ENCODE results near the gene CEACAM21. TPM values are rescaled to one million over a fixed set of nuclear protein-coding genes. Genes with fewer than 3 reads are reported as not detected.
"Not testable (repeated sequence)": the region's sequence is repeated elsewhere in the genome, so short reads cannot be mapped to it uniquely, and the experiment has no call there.

CEACAM21 gene
- total RNA-seq, 2 experiments from 2014 or later = 40.8 to 56.0 TPM

DNA sequence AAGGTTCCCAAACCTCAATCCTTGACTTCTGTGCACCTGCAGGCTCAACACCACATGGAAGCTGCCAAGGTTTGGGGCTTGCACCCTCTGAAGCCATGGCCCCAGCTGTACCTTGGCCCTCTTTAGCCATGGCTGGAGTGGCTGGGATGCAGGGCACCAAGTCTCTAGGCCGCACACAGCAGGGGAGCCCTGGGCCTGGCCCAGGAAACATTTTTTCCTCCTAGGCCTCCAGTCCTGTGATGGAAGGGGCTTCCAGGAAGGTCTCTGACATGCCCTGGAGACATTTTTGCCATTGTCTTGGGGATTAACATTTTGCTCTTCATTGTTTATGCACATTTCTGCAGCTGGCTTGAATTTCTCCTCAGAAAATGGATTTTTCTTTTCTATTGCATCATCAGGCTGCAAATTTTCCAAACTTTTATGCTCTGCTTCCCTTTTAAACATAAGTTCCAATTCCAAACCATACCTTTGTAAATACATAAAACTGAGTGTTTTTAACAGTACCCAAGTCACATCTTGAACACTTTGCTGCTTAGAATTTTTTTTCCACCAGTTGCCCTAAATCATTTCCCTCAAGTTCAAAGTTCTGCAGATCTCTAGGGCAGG, 6.7 kb downstream of the CEACAM21 start:
- H3K9me2 ChIP-seq (ENCODE audit: insufficient read depth, low read length); BruUV-seq (replicated peaks); POLR2A ChIA-PET; H2AFZ ChIP-seq (ENCODE audit: low read length); H4K20me1 ChIP-seq (ENCODE audit: insufficient read depth, low read length); H3K27ac ChIP-seq (ENCODE audit: low read depth, low read length, poor library complexity, severe bottlenecking); H3K79me2 ChIP-seq (ENCODE audit: insufficient read depth, low read depth, low read length); H3K4me1 ChIP-seq (ENCODE audit: insufficient read depth, low read length, poor library complexity, severe bottlenecking); H3K4me2 ChIP-seq (ENCODE audit: low read length); intact Hi-C loops (cut with micrococcal nuclease; ENCODE audit: unreplicated experiment); CTCF ChIA-PET (ENCODE audit: unreplicated experiment); H3K4me3 ChIP-seq (ENCODE audit: low read depth, low read length, poor library complexity, severe bottlenecking); DNase-seq (ENCODE audit: low spot score): not testable (repeated sequence)
- peaks cover 48% of the 10 kb centered on the region for H3K36me3 ChIP-seq (ENCODE audit: insufficient read depth, low read length)
- H3K9me3 ChIP-seq (ENCODE audit: low read length) = peaks cover 24% of the 10 kb centered on the region

DNA sequence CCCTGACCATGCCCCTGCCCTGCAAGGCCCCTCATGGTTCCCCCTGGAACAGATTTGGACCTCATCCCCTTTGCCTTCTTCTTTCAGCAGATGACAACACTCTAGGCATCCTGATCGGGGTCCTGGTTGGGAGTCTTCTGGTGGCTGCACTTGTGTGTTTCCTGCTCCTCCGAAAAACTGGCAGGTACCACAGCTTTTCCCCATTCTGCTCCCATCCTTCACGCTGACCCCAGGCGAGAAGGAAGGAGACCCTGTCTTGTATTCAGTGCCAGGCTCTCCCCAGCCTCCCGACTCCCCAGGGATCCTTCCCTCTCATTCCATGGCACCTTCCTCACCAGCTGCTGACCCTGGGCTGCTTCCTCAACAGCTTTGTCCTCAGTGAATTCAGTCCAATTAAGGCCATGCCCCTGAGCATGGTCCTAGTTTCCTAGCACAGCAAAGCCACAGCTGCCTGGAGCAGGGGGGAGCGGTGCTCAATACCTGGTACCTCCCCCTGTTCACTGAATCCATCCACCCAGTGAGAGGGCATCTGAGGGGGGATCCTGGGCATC, 8.4 kb downstream of the CEACAM21 start:
- peaks cover 45% of the 10 kb centered on the region for H3K36me3 ChIP-seq (ENCODE audit: insufficient read depth, low read length)
- H3K4me1 ChIP-seq (ENCODE audit: insufficient read depth, low read length, poor library complexity, severe bottlenecking) = no peaks in the 10 kb centered on the region
- H3K4me3 ChIP-seq (ENCODE audit: low read depth, low read length, poor library complexity, severe bottlenecking) = no peak overlapping the region
- no peaks in the 10 kb centered on the region for H3K9me2 ChIP-seq (ENCODE audit: insufficient read depth, low read length)
- no peak for TF ChIP-seq EZH2phosphoT487 (IDR thresholded peaks at IDR 0.05; ENCODE audit: borderline replicate concordance, low read depth, low read length)
- TF ChIP-seq, protein P1, sequence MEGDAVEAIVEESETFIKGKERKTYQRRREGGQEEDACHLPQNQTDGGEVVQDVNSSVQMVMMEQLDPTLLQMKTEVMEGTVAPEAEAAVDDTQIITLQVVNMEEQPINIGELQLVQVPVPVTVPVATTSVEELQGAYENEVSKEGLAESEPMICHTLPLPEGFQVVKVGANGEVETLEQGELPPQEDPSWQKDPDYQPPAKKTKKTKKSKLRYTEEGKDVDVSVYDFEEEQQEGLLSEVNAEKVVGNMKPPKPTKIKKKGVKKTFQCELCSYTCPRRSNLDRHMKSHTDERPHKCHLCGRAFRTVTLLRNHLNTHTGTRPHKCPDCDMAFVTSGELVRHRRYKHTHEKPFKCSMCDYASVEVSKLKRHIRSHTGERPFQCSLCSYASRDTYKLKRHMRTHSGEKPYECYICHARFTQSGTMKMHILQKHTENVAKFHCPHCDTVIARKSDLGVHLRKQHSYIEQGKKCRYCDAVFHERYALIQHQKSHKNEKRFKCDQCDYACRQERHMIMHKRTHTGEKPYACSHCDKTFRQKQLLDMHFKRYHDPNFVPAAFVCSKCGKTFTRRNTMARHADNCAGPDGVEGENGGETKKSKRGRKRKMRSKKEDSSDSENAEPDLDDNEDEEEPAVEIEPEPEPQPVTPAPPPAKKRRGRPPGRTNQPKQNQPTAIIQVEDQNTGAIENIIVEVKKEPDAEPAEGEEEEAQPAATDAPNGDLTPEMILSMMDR (conservative IDR thresholded peaks at IDR 0.05; ENCODE audit: low read length) = no peak
- CTCF ChIA-PET (ENCODE audit: unreplicated experiment) = no interaction called here
- no peak overlapping the region for H3K4me2 ChIP-seq (ENCODE audit: low read length)
- H4K20me1 ChIP-seq (ENCODE audit: insufficient read depth, low read length) = no peaks in the 10 kb centered on the region
- H2AFZ ChIP-seq (ENCODE audit: low read length) = no peak overlapping the region
- no peaks in the 10 kb centered on the region for H3K79me2 ChIP-seq (ENCODE audit: insufficient read depth, low read depth, low read length)
- DNase-seq (ENCODE audit: low spot score) = no peak
- peaks cover 24% of the 10 kb centered on the region for H3K9me3 ChIP-seq (ENCODE audit: low read length)
- H3K27ac ChIP-seq (ENCODE audit: low read depth, low read length, poor library complexity, severe bottlenecking) = no peak overlapping the region
- BruUV-seq (replicated peaks) = no TSS peak
- POLR2A ChIA-PET = no interaction called here
- intact Hi-C loops (cut with micrococcal nuclease; ENCODE audit: unreplicated experiment) = no loop called here

DNA sequence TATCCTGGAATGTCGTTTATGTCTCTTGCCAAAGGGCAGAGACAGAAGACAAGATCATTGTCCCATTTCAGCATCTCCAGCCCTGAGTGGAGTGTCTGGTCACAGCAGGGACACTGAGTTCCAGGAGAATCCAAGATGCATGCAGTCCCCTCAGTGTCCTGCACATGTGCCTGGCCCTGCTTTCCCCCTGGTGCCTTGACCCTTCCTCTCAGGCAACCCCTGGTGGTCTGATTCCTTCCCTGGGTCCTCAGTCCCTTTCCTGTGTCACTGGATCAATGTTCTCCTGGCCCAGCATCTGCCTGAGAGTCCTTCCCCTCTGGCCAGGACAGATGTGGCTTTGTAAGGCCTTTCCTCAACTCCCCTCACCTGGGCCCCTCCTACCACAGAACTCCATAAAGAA, 9.0 kb downstream of the CEACAM21 start:
- peaks cover 39% of the 10 kb centered on the region for H3K36me3 ChIP-seq (ENCODE audit: insufficient read depth, low read length)
- no TSS peak for BruUV-seq (replicated peaks)

More for the DNA sequence above, 9.0 kb downstream of the CEACAM21 start:
- no peak overlapping the region for H3K27ac ChIP-seq (ENCODE audit: low read depth, low read length, poor library complexity, severe bottlenecking)
- peaks cover 19% of the 10 kb centered on the region for H3K9me3 ChIP-seq (ENCODE audit: low read length)
- H3K4me2 ChIP-seq (ENCODE audit: low read length) = no peak overlapping the region
- H3K4me3 ChIP-seq (ENCODE audit: low read depth, low read length, poor library complexity, severe bottlenecking) = no peak overlapping the region
- H4K20me1 ChIP-seq (ENCODE audit: insufficient read depth, low read length) = no peaks in the 10 kb centered on the region
- intact Hi-C loops (cut with micrococcal nuclease; ENCODE audit: unreplicated experiment) = no loop called here
- DNase-seq (ENCODE audit: low spot score) = no peak
- H2AFZ ChIP-seq (ENCODE audit: low read length) = no peak overlapping the region
- TF ChIP-seq, protein P1 (conservative IDR thresholded peaks at IDR 0.05; ENCODE audit: low read length) = no peak
- TF ChIP-seq EZH2phosphoT487 (IDR thresholded peaks at IDR 0.05; ENCODE audit: borderline replicate concordance, low read depth, low read length) = no peak
- ChIA-PET CTCF (ENCODE audit: unreplicated experiment) (no interaction called here), POLR2A (no interaction called here)
- no peaks in the 10 kb centered on the region for H3K9me2 ChIP-seq (ENCODE audit: insufficient read depth, low read length)
- no peaks in the 10 kb centered on the region for H3K4me1 ChIP-seq (ENCODE audit: insufficient read depth, low read length, poor library complexity, severe bottlenecking)
- H3K79me2 ChIP-seq (ENCODE audit: insufficient read depth, low read depth, low read length) = no peaks in the 10 kb centered on the region

All from OCI-LY7 (cell line).